HepG2 (cell line): ENCODE results near the gene TTC6. TPM values are rescaled to one million over a fixed set of nuclear protein-coding genes. Genes with fewer than 3 reads are reported as not detected.

Source experiments
- ATAC-seq: fragments of 200-7000 bp; cut with Tn5 transposase; 3 replicates; pipeline ENCODE4 v1.9.1; 2020; ENCODE audit warnings: mild to moderate bottlenecking, moderate library complexity
- BruUV-seq: library from RNA; stranded (reverse); fragments of 400-500 nt; replicated peaks from 2 replicates; lab custom pipeline; 2021; lab: Mats Ljungman, UMichigan
- CTCF ChIA-PET: fragments of 300-600 bp; formaldehyde crosslinking; extraction: SDS; loops from one replicate; lab custom pipeline; 2021; ENCODE audit warnings: low total read pairs, inconsistent platforms, low intra/inter-chr PET ratio; lab: Yijun Ruan, JAX
- POLR2A ChIA-PET: fragments of 350-600 bp; sonication (Branson Sonifier 250); formaldehyde crosslinking; loops from one replicate; lab custom pipeline; 2020; ENCODE audit warnings: antibody characterized with exemption, inconsistent platforms; lab: Yijun Ruan, JAX
- DNase-seq: peaks from one replicate; pipeline ENCODE4 v3.0.0-alpha.2; 2015; ENCODE audit warnings: low spot score
- FAIRE-seq: peaks from 3 replicates; lab custom pipeline; 2011; peaks lifted over from hg19 to GRCh38; lab: Jason Lieb, UNC
- H2AFZ ChIP-seq: one replicate; pipeline ENCODE4 v1.6.1; 2011; ENCODE audit warnings: low read length, inconsistent platforms
- H3K27ac ChIP-seq: fragments of 300-600 bp; 3 replicates; pipeline ENCODE4 v1.8.0; 2011; ENCODE audit warnings: mixed run types, mild to moderate bottlenecking, mixed read lengths, low read length, inconsistent platforms; ENCODE audit not compliant: insufficient read depth; ENCODE audit errors: extremely low read length
- H3K27me3 ChIP-seq, 2 experiments: fragments of 200-600 bp in 1 of 2; 2 replicates in 1 of 2; 3 replicates in 1 of 2; pipeline versions ENCODE4 v1.6.0 to v1.8.0; 2011; ENCODE audit warnings: low read length in 2 of 2, mild to moderate bottlenecking in 2 of 2, moderate library complexity in 2 of 2, inconsistent platforms in 1 of 2; ENCODE audit not compliant: insufficient read depth in 2 of 2, control insufficient read depth in 1 of 2
- H3K36me3 ChIP-seq, 2 experiments: fragments of 200-600 bp in 1 of 2; replicated peaks in 1 of 2; 2 replicates in 1 of 2; 3 replicates in 1 of 2; pipeline versions ENCODE4 v1.5.1 to v1.8.0; 2011; ENCODE audit warnings: low read length in 2 of 2, inconsistent platforms in 1 of 2; ENCODE audit not compliant: insufficient read depth in 2 of 2, control insufficient read depth in 1 of 2
- H3K4me1 ChIP-seq: 2 replicates; pipeline ENCODE4 v1.5.1; 2012; ENCODE audit warnings: low read length, inconsistent platforms; ENCODE audit not compliant: insufficient read depth
- H3K4me2 ChIP-seq: 2 replicates; pipeline ENCODE4 v1.6.0; 2011; ENCODE audit warnings: low read depth, low read length, inconsistent platforms
- H3K4me3 ChIP-seq, 3 experiments: fragments of 200-600 bp in 1 of 3; sonication (generic), shearing (Covaris generic) in 1 of 3; replicated peaks in 1 of 3; 2 replicates each; pipeline ENCODE4 v1.5.1; 2011 to 2016; ENCODE audit warnings: low read length in 3 of 3, inconsistent platforms in 2 of 3, low read depth in 2 of 3, mild to moderate bottlenecking in 2 of 3, control low read depth in 1 of 3, mixed read lengths in 1 of 3; ENCODE audit not compliant: insufficient read depth in 1 of 3
- H3K79me2 ChIP-seq: one replicate; pipeline ENCODE4 v1.6.1; 2011; ENCODE audit warnings: low read length, inconsistent platforms; ENCODE audit not compliant: insufficient read depth
- H3K9ac ChIP-seq: 2 replicates; pipeline ENCODE4 v1.6.0; 2011; ENCODE audit warnings: mild to moderate bottlenecking, low read depth, low read length, inconsistent platforms; ENCODE audit not compliant: insufficient read depth
- H3K9me3 ChIP-seq: 2 replicates; pipeline ENCODE4 v1.5.1; 2012; ENCODE audit warnings: mild to moderate bottlenecking, low read length
- H4K20me1 ChIP-seq: 2 replicates; pipeline ENCODE4 v1.6.0; 2011; ENCODE audit warnings: inconsistent platforms, mild to moderate bottlenecking, low read length, moderate library complexity; ENCODE audit not compliant: insufficient read depth
- CSRNP1 ChIP-seq: sonication (generic); formaldehyde crosslinking; IDR thresholded peaks from 2 replicates; pipeline ENCODE4 v1.8.1; 2023; ENCODE audit warnings: mild to moderate bottlenecking, missing genetic modification reagents
- DNMT1 ChIP-seq: sonication (generic); formaldehyde crosslinking; IDR thresholded peaks from 2 replicates; pipeline ENCODE4 v1.5.1; 2020; ENCODE audit warnings: mild to moderate bottlenecking, missing genetic modification reagents
- HNF1A ChIP-seq, 2 experiments: sonication (generic) in 1 of 2; formaldehyde crosslinking in 1 of 2; IDR thresholded peaks; 2 replicates each; pipeline versions ENCODE4 v1.4.0 to v1.6.1; 2016 to 2020; ENCODE audit warnings: borderline replicate concordance in 1 of 2, low read depth in 1 of 2, mild to moderate bottlenecking in 1 of 2, missing genetic modification reagents in 1 of 2
- MTERF4 ChIP-seq: sonication (generic); formaldehyde crosslinking; IDR thresholded peaks from 2 replicates; pipeline ENCODE4 v1.8.0; 2023; ENCODE audit warnings: mild to moderate bottlenecking, missing genetic modification reagents
- PRPF4 ChIP-seq: fragments of 200-400 bp; formaldehyde crosslinking; IDR thresholded peaks from 2 replicates; pipeline ENCODE4 v1.6.1; 2016; ENCODE audit warnings: low read length, low read depth; ENCODE audit not compliant: poor library complexity, severe bottlenecking
- ZHX1 ChIP-seq: sonication (generic); formaldehyde crosslinking; IDR thresholded peaks from 2 replicates; pipeline ENCODE4 v1.8.1; 2022; ENCODE audit warnings: low read depth, mild to moderate bottlenecking, missing genetic modification reagents
- ZNF382 ChIP-seq: sonication (generic); formaldehyde crosslinking; IDR thresholded peaks from 2 replicates; pipeline ENCODE4 v1.5.0; 2020; ENCODE audit warnings: missing genetic modification reagents, mild to moderate bottlenecking, borderline replicate concordance
- ZNF761 ChIP-seq: sonication (generic); formaldehyde crosslinking; conservative IDR thresholded peaks from 2 replicates; pipeline ENCODE4 v1.4.0; 2020; ENCODE audit warnings: mild to moderate bottlenecking, missing genetic modification reagents
- ZNF83 ChIP-seq: sonication (generic); formaldehyde crosslinking; IDR thresholded peaks from 2 replicates; pipeline ENCODE4 v1.4.0; 2020; ENCODE audit warnings: missing genetic modification reagents, mild to moderate bottlenecking, borderline replicate concordance
- ZSCAN25 ChIP-seq: sonication (generic); formaldehyde crosslinking; IDR thresholded peaks from 2 replicates; pipeline ENCODE4 v1.8.0; 2022; ENCODE audit warnings: mild to moderate bottlenecking, missing genetic modification reagents
- WGBS: methylation state at CpG from one replicate; pipeline ENCODE4 v1.1.6; 2017; ENCODE audit warnings: low lambda C conversion rate; 5-methylcytosine and 5-hydroxymethylcytosine counted together
- in situ Hi-C: cut with HindIII; loops from 2 replicates; pipeline ENCODE4 v1.10.0; 2017; ENCODE audit warnings: low pct_unique_long_range_greater_than_20kb; ENCODE audit not compliant: extremely low pct_ligation_motif_present
- intact Hi-C: fragments of 100-400 bp; cut with micrococcal nuclease; formaldehyde crosslinking; loops from one replicate; pipeline ENCODE4 v1.10.0; 2022; ENCODE audit not compliant: unreplicated experiment
- polyA plus RNA-seq, 8 experiments: library from polyadenylated mRNA; depleted of rRNA in 3 of 8; stranded (reverse) in 7 of 8; unstranded in 1 of 8; fragments of >200 nt; fragmentation: Illumina TruSeq in 4 of 8; extraction: Trizol in 4 of 8; gene quantifications; 2 replicates each; pipeline versions ENCODE4 v1.2.1 to v1.2.3, GENCODE V29; 2011 to 2016; ENCODE audit warnings: low read depth in 4 of 8, missing spikeins in 1 of 8, mixed read lengths in 1 of 8; ENCODE audit not compliant: insufficient read depth in 1 of 8
- total RNA-seq, 5 experiments: library from RNA; depleted of rRNA; stranded (reverse); fragments of >200 nt; fragmentation: Illumina TruSeq; extraction: Trizol; gene quantifications; 2 replicates each; pipeline ENCODE4 v1.2.3, GENCODE V29; 2016; ENCODE audit warnings: low read depth in 1 of 5

TTC6 gene
- total and polyA plus RNA-seq, 2 of the 13 experiments (the other 11 are each of a cell fraction or from before 2014, with no cell fraction given): 9.3 to 27.4 TPM

- Histone ChIP-seq H3K9me3 (no peaks in the 10 kb centered on the region), H3K79me2 (peaks cover 12% of the 10 kb centered on the region), H3K36me3 (no peaks in the 10 kb centered on the region), H3K9ac (no peak overlapping the region), H2AFZ (no peak overlapping the region), H3K4me3 (peak overlapping the region in 1 of 3 experiments; percentile 70; a peak in 3 of 6 replicates), H3K4me1 (peaks cover 31% of the 10 kb centered on the region), H4K20me1 (no peaks in the 10 kb centered on the region), H3K27me3 (no peaks in the 10 kb centered on the region; a peak in 1 of 5 replicates), H3K4me2 (peak overlapping the region; percentile 45), H3K27ac (no peak overlapping the region)
- in situ Hi-C loops (no loop called here), intact Hi-C loops (loop anchor here (5.0 kb wide), 1 partner anchor 242 kb away; no protein-coding TSS in a partner anchor)
- 95% methylated on average over 62 of the region's 62 CpGs for WGBS
- FAIRE-seq (no peak), DNase-seq (no peak), ATAC-seq (no peak)
- ChIA-PET CTCF (no interaction called here), POLR2A (interaction anchor here (1.1 to 3.4 kb wide), 3 partner anchors 11 to 347 kb away, joined by 3 to 15 read pairs (median 4); partner anchors contain the start of genes FOXA1 and TTC6)
- BruUV-seq: no TSS peak
- TF ChIP-seq CSRNP1 (CRISPR knock-in tag) (no peak; the same call in 1 of the 2 replicates), PRPF4 (peak; percentile 84), DNMT1 (CRISPR knock-in tag) (peak; percentile 74; the same call in 1 of the 2 replicates), MTERF4 (0 out of 2 replicates have a peak, but pooled peaks have one; percentile 15), ZNF382 (CRISPR knock-in tag) (no peak), HNF1A (IDR thresholded peaks at IDR 0.05; ENCODE audit: low read depth) (no peak), HNF1A (CRISPR knock-in tag; IDR thresholded peaks at IDR 0.05; ENCODE audit: borderline replicate concordance) (0 out of 2 replicates have a peak, but pooled peaks have one; percentile 21), ZNF83 (no peak), ZHX1 (0 out of 2 replicates have a peak, but pooled peaks have one; percentile 4), ZNF761 (CRISPR knock-in tag) (0 out of 2 replicates have a peak, but pooled peaks have one; percentile 27), ZSCAN25 (0 out of 2 replicates have a peak, but pooled peaks have one; percentile 37)
These were observed 11.0 kb upstream of the TTC6 start for GRCh38 chr14:37584211-37585100.
